ENCODE data around the gene PGPEP1.

PGPEP1 gene

GRCh38 chr19:18415178-18415867 is 74.9 kb downstream of the PGPEP1 start:
- in situ Hi-C loops (cut with MboI; ENCODE audit: low sequenced_read_pairs): loop anchor here (10.0 kb wide), 1 partner anchor 221 kb away; the partner anchor contains the start of gene MPV17L2

GRCh38 chr19:18416778-18417249 is 76.4 kb downstream of the PGPEP1 start:
- in situ Hi-C loops (cut with MboI; ENCODE audit: low sequenced_read_pairs): loop anchor here (10.0 kb wide), 1 partner anchor 222 kb away; the partner anchor contains the start of gene MPV17L2

GRCh38 chr19:18417250-18418028 is 77.0 kb downstream of the PGPEP1 start:
- in situ Hi-C loops (cut with MboI; ENCODE audit: low sequenced_read_pairs): loop anchor here (10.0 kb wide), 1 partner anchor 223 kb away; the partner anchor contains the start of gene MPV17L2

- in situ Hi-C loops (cut with MboI; ENCODE audit: low sequenced_read_pairs): loop anchor here (10.0 kb wide), 1 partner anchor 223 kb away; the partner anchor contains the start of gene MPV17L2
Observed at GRCh38 chr19:18418029-18418482, 77.7 kb downstream of the PGPEP1 start.

GRCh38 chr19:18418483-18419194 is 78.2 kb downstream of the PGPEP1 start:
- in situ Hi-C loops (cut with MboI; ENCODE audit: low sequenced_read_pairs): loop anchor here (10.0 kb wide), 1 partner anchor 224 kb away; the partner anchor contains the start of gene MPV17L2

- in situ Hi-C loops (cut with MboI; ENCODE audit: low sequenced_read_pairs): loop anchor here (10.0 kb wide), 1 partner anchor 224 kb away; the partner anchor contains the start of gene MPV17L2
Observed at GRCh38 chr19:18419195-18419698, 78.8 kb downstream of the PGPEP1 start, which contains the start of gene SSBP4. SSBP4 (plus strand) TSS chr19:18419398; CDS start chr19:18419649, 251 bp downstream.
